MM.1S (cell line): Measurements from ENCODE around the gene FAM193A.

Experiments
- DNase-seq: peaks from one replicate; pipeline ENCODE4 v3.0.0-alpha.2; 2015
- H2AFZ ChIP-seq: fragments of 300-600 bp; sonication (generic); 2 replicates; pipeline ENCODE4 v1.6.0; 2016; ENCODE audit warnings: antibody characterized with exemption, low read length
- H3F3A ChIP-seq: fragments of 300-600 bp; sonication (generic); 2 replicates; pipeline ENCODE4 v1.6.1; 2016; ENCODE audit warnings: mild to moderate bottlenecking, antibody characterized with exemption, low read length, moderate library complexity, mixed read lengths; ENCODE audit not compliant: insufficient read depth
- H3K27ac ChIP-seq: fragments of 300-600 bp; sonication (generic); 2 replicates; pipeline ENCODE4 v1.5.1; 2016; ENCODE audit warnings: mild to moderate bottlenecking, low read length
- H3K27me3 ChIP-seq: fragments of 300-600 bp; sonication (generic); replicated peaks from 2 replicates; pipeline ENCODE4 v1.6.0; 2016; ENCODE audit warnings: low read length; ENCODE audit not compliant: insufficient read depth
- H3K36me3 ChIP-seq: fragments of 300-600 bp; sonication (generic); replicated peaks from 2 replicates; pipeline ENCODE4 v1.6.1; 2016; ENCODE audit warnings: mild to moderate bottlenecking, low read length, mixed read lengths; ENCODE audit not compliant: insufficient read depth
- H3K4me1 ChIP-seq: fragments of 300-600 bp; sonication (generic); 2 replicates; pipeline ENCODE4 v1.6.1; 2016; ENCODE audit warnings: low read length, mixed read lengths
- H3K4me2 ChIP-seq: fragments of 300-600 bp; sonication (generic); 2 replicates; pipeline ENCODE4 v1.6.0; 2016; ENCODE audit warnings: low read depth, low read length
- H3K4me3 ChIP-seq: fragments of 300-600 bp; sonication (generic); 2 replicates; pipeline ENCODE4 v1.5.1; 2016; ENCODE audit warnings: low read length, mixed read lengths
- H3K79me2 ChIP-seq: fragments of 300-600 bp; sonication (generic); 2 replicates; pipeline ENCODE4 v1.6.1; 2016; ENCODE audit warnings: mixed run types, low read length, mixed read lengths
- H3K9ac ChIP-seq: fragments of 300-600 bp; sonication (generic); 2 replicates; pipeline ENCODE4 v1.6.1; 2016; ENCODE audit warnings: low read length, mixed read lengths
- H3K9me2 ChIP-seq: fragments of 300-600 bp; sonication (generic); replicated peaks from 2 replicates; pipeline ENCODE4 v1.6.1; 2016; ENCODE audit warnings: mild to moderate bottlenecking, low read length, mixed read lengths; ENCODE audit not compliant: insufficient read depth
- H3K9me3 ChIP-seq: fragments of 300-600 bp; sonication (generic); replicated peaks from 2 replicates; pipeline ENCODE4 v1.6.1; 2016; ENCODE audit warnings: mild to moderate bottlenecking, low read length, mixed read lengths; ENCODE audit not compliant: insufficient read depth
- H4K20me1 ChIP-seq: fragments of 300-600 bp; sonication (generic); 2 replicates; pipeline ENCODE4 v1.6.1; 2016; ENCODE audit warnings: mild to moderate bottlenecking, low read length, moderate library complexity, mixed read lengths; ENCODE audit not compliant: insufficient read depth
- EZH2 ChIP-seq: fragments of 300-600 bp; sonication (generic); optimal IDR thresholded peaks from 2 replicates; pipeline ENCODE3; 2017; ENCODE audit warnings: low read depth, mild to moderate bottlenecking, antibody characterized with exemption, low read length, mixed read lengths
- EZH2phosphoT487 ChIP-seq: fragments of 300-600 bp; sonication (generic); IDR thresholded peaks from 2 replicates; pipeline ENCODE4 v1.6.1; 2018; ENCODE audit warnings: antibody characterized with exemption, low read length
- TF ChIP-seq, protein P1 (sequence below): fragments of 300-600 bp; sonication (generic); IDR thresholded peaks from 2 replicates; pipeline ENCODE4 v1.5.1; 2016; ENCODE audit warnings: antibody characterized with exemption, low read length, mixed read lengths

Gene FAM193A

DNA sequence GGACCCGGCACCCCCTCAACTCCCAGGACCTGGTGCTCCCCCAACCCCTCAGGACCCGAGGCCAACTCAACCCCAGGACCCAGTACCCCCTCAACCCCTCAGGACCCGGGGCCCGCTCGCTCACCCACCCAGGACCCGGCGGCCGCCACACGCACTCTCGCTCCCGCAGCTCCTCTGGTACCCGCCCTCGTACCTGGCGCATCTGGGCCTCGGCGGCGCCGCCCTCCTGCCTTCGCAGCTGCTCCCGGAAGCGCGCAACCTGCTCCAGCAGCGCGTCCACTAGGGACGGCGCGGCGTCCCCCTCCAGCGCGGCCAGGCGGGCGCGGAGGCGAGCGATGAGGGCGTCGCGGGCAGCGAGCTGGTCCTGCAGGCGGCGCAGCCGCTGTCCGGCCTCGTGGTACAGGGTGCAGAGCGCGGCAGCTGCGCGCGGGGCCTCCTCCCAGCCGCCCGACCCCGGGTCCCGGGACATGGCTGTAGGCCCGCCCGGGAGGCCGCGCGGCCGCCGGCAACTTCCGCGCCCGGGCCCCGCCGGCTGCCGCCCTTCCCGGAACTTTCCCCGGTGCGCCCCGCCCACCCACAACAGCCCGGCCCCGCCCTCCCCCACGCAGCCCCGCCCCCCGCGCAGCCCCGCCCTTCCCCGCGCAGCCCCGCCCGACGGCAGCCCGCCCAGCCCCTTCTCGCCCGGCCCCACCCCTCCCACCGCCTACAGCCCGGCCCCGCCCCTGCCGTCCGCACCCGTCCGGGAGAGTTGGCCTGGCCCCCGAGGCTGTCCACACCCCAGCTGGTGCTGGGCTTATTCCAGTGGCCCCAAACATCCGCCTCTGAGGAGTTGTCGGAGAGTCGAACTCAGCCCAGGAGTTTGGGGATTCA is 219.6 kb downstream of the FAM193A start, which contains the start of gene TNIP2:
TNIP2 (minus strand) TSS at position 516 of the 870 bp plus-strand sequence; CDS start at position 469, 47 bp downstream.
- H3K4me1 ChIP-seq: peaks cover 8% of the 10 kb centered on the region; the same call in 1 of the 2 replicates
- peak; percentile 79 for DNase-seq
- H3F3A ChIP-seq: no peaks in the 10 kb centered on the region
- peak within 1 kb of the TSS; percentile 78 for H3K9ac ChIP-seq
- no peaks in the 10 kb centered on the region for H3K9me2 ChIP-seq
- H3K27ac ChIP-seq: peak within 1 kb of the TSS; percentile 63; the same call in 1 of the 2 replicates
- H3K4me2 ChIP-seq: peak within 1 kb of the TSS; percentile 86
- H2AFZ ChIP-seq: peak within 1 kb of the TSS; percentile 84
- H3K27me3 ChIP-seq: no peaks in the 10 kb centered on the region
- H3K4me3 ChIP-seq: peak within 1 kb of the TSS; percentile 91
- no peaks in the 10 kb centered on the region for H4K20me1 ChIP-seq
- no peaks in the 10 kb centered on the region for H3K9me3 ChIP-seq
- H3K79me2 ChIP-seq: peaks cover 43% of the 10 kb centered on the region
- no peak for TF ChIP-seq EZH2phosphoT487
- no peak for TF ChIP-seq EZH2
- TF ChIP-seq, protein P1, sequence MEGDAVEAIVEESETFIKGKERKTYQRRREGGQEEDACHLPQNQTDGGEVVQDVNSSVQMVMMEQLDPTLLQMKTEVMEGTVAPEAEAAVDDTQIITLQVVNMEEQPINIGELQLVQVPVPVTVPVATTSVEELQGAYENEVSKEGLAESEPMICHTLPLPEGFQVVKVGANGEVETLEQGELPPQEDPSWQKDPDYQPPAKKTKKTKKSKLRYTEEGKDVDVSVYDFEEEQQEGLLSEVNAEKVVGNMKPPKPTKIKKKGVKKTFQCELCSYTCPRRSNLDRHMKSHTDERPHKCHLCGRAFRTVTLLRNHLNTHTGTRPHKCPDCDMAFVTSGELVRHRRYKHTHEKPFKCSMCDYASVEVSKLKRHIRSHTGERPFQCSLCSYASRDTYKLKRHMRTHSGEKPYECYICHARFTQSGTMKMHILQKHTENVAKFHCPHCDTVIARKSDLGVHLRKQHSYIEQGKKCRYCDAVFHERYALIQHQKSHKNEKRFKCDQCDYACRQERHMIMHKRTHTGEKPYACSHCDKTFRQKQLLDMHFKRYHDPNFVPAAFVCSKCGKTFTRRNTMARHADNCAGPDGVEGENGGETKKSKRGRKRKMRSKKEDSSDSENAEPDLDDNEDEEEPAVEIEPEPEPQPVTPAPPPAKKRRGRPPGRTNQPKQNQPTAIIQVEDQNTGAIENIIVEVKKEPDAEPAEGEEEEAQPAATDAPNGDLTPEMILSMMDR: no peak
- H3K36me3 ChIP-seq: no peaks in the 10 kb centered on the region

DNA sequence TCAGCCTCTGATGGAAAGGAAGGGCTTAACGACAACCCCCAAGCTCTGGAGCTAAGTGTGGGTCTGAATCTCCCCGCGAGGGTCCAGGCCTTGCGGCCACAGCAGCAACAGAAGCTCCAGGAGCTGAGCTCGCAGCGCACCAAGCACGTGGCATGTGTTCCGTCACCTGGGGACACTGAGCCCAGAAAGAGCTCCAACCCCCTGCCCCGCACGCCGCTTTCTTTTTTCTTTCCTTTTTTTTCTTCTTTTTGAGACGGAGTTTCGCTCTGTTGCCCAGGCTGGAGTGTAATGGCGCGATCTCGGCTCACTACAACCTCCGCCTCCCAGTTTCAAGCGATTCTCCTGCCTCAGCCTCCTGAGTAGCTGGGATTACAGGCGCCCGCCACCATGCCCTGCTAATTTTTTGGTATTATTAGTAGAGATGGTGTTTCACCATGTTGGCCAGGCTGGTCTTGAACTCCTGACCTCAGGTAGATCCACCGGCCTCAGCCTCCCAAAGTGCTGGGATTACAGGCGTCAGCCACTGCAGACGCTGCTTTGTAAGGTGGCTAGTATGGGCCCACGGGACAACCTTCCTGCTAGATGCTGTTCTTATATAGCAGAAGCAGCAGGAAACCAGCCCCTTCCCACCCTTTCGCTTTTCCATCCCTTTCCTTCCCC is 220.4 kb downstream of the FAM193A start:
- H3K9ac ChIP-seq: no peak overlapping the region
- TF ChIP-seq, protein P1: no peak
- TF ChIP-seq EZH2phosphoT487 (no peak), EZH2 (no peak)
- H3K27ac ChIP-seq: no peak overlapping the region
- peak overlapping the region; percentile 86 for H3K4me2 ChIP-seq
- no peaks in the 10 kb centered on the region for H3F3A ChIP-seq
- no peaks in the 10 kb centered on the region for H3K36me3 ChIP-seq
- H3K4me1 ChIP-seq: peaks cover 8% of the 10 kb centered on the region; the same call in 1 of the 2 replicates
- no peaks in the 10 kb centered on the region for H3K27me3 ChIP-seq
- H3K9me2 ChIP-seq: no peaks in the 10 kb centered on the region
- DNase-seq: no peak
- H4K20me1 ChIP-seq: no peaks in the 10 kb centered on the region
- peaks cover 38% of the 10 kb centered on the region for H3K79me2 ChIP-seq
- no peaks in the 10 kb centered on the region for H3K9me3 ChIP-seq
- peak overlapping the region; percentile 84 for H2AFZ ChIP-seq
- peak overlapping the region; percentile 51 for H3K4me3 ChIP-seq

DNA sequence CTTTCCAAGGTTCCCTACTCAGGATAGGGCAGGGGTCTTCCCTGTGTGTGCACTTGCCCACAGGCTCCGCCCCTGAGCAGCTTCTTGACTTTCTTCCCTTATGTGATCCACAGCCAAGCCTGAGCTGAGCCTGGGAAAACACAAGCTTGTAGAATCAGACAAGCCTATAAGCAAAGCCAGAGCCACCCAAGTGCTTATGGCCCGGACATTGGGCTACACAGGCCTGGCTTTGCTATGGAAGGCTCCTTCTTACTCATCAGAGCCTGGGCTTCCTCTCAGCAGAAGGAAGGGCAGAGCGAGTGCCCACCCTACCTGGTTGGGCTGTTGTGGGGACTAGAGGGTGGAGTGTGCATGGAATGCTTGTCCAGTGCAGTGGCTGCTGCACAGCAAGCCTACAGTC is 221.0 kb downstream of the FAM193A start:
- no peak for DNase-seq

More for the DNA sequence above, 221.0 kb downstream of the FAM193A start:
- Histone ChIP-seq H3K27me3 (no peaks in the 10 kb centered on the region), H3K4me2 (no peak overlapping the region), H3K36me3 (no peaks in the 10 kb centered on the region), H2AFZ (no peak overlapping the region), H3K27ac (no peak overlapping the region), H3K9ac (no peak overlapping the region), H3K9me2 (no peaks in the 10 kb centered on the region), H3K4me1 (peaks cover 8% of the 10 kb centered on the region; the same call in 1 of the 2 replicates), H4K20me1 (no peaks in the 10 kb centered on the region), H3F3A (no peaks in the 10 kb centered on the region), H3K79me2 (peaks cover 32% of the 10 kb centered on the region), H3K9me3 (no peaks in the 10 kb centered on the region), H3K4me3 (no peak overlapping the region)
- TF ChIP-seq EZH2phosphoT487 (no peak), EZH2 (no peak)
- TF ChIP-seq, protein P1: no peak
